GM12875 (cell line): ENCODE results near the gene AK6.

Experiments used
- H3K4me3 ChIP-seq: one replicate; pipeline ENCODE4 v1.5.1; 2011; ENCODE audit warnings: low read depth, low read length, control low read depth
- CTCF ChIP-seq: IDR thresholded peaks from 2 replicates; pipeline ENCODE4 v1.5.1; 2011; ENCODE audit warnings: low read depth, mild to moderate bottlenecking, control low read depth, inconsistent platforms, low read length, moderate library complexity, borderline replicate concordance; ENCODE audit not compliant: insufficient read depth

AK6 gene

DNA sequence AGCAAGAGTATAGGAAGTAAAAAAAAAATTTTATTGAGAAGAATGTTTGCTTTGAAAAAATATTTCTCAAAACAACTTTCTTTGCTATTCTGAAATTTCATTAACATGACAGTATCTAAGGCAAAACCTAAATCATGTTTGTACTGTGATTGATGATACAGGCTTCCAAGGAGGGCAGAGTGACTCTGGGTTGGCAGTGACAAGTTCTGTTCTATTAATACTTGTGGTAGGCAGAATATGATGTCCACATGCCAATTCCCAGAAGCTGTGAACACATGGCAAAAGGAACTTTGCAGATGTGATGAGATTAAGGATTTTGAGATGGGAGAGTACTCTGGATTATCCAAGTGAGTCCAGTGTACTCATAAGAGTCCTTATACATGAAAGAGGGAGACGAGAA lies 53.3 kb downstream of the AK6 start:
- no peak for TF ChIP-seq CTCF
- no peak overlapping the region for H3K4me3 ChIP-seq

- no peak overlapping the region for H3K4me3 ChIP-seq
- no peak for TF ChIP-seq CTCF
Measured at GRCh38 chr5:69313428-69313827, 55.9 kb downstream of the AK6 start.

DNA sequence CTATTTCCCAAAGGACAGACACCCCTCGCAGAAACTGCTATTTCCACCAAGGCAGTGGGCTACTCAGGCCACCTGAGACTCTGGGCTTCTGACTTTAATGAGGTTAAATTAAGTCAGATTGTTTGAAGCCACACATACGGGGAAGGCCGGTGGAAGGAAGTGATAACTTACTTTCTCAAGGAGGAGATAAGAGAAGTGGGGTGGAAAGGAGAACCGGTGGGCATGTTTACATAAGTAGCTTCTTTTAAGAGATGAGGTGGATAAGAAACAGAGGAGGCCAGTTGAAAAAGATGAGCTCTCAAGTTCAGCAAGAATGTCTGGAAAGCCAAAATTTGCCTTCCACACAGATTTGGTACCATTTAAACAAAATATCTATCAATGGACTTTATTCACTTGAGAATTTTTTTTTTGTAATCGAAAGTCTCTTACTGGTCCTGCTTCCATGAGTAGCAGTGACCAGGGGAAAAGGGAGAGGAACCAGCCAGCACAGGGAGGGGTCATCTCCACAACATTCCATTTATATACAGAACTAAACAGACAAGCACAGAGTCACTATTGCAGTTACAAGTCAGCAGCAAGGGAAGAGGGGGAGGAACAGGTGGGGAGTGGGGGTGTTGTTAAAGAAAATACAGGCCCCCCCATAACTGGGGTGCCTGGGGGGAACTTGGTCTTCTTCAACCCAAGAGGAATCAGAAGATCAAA lies 56.7 kb downstream of the AK6 start:
- no peak for TF ChIP-seq CTCF
- no peak overlapping the region for H3K4me3 ChIP-seq

GRCh38 chr5:69309380-69309779 lies 59.9 kb downstream of the AK6 start:
- TF ChIP-seq CTCF, result no peak
- no peak overlapping the region for H3K4me3 ChIP-seq

- H3K4me3 ChIP-seq, result no peak overlapping the region
- no peak for TF ChIP-seq CTCF
Measured at GRCh38 chr5:69308046-69308553, 61.2 kb downstream of the AK6 start.

GRCh38 chr5:69305512-69305911 lies 63.8 kb downstream of the AK6 start:
- no peak for TF ChIP-seq CTCF
- H3K4me3 ChIP-seq, result no peak overlapping the region
